Astrocyte (in vitro differentiated cells and primary cell): ENCODE measurements around the gene RDM1. TPM values are rescaled to one million over a fixed set of nuclear protein-coding genes. Genes with fewer than 3 reads are reported as not detected.

Experiments used
- DNase-seq: peaks from one replicate; pipeline ENCODE4 v3.0.0-alpha.2; 2010; ENCODE audit warnings: low read depth
- FAIRE-seq: peaks from 2 replicates; lab custom pipeline; 2011; peaks lifted over from hg19 to GRCh38; lab: Jason Lieb, UNC
- H2AFZ ChIP-seq: 2 replicates; pipeline ENCODE4 v1.6.0; 2012; ENCODE audit warnings: low read depth, low read length, inconsistent platforms
- H3K27ac ChIP-seq: 2 replicates; pipeline ENCODE4 v1.5.1; 2011; ENCODE audit warnings: low read depth, low read length, inconsistent platforms
- H3K27me3 ChIP-seq: 2 replicates; pipeline ENCODE4 v1.6.0; 2011; ENCODE audit warnings: low read length, inconsistent platforms; ENCODE audit not compliant: insufficient read depth
- H3K36me3 ChIP-seq: 2 replicates; pipeline ENCODE4 v1.5.1; 2011; ENCODE audit warnings: low read length, inconsistent platforms; ENCODE audit not compliant: insufficient read depth
- H3K4me1 ChIP-seq: 2 replicates; pipeline ENCODE4 v1.5.1; 2011; ENCODE audit warnings: low read length, inconsistent platforms; ENCODE audit not compliant: insufficient read depth
- H3K4me2 ChIP-seq: 2 replicates; pipeline ENCODE4 v1.6.0; 2012; ENCODE audit warnings: low read length, inconsistent platforms
- H3K4me3 ChIP-seq: 2 replicates; pipeline ENCODE4 v1.5.1; 2011; ENCODE audit warnings: low read depth, mild to moderate bottlenecking, low read length, inconsistent platforms; ENCODE audit not compliant: insufficient read depth
- H3K79me2 ChIP-seq: 2 replicates; pipeline ENCODE4 v1.6.0; 2012; ENCODE audit warnings: mild to moderate bottlenecking, low read length, inconsistent platforms; ENCODE audit not compliant: insufficient read depth
- H3K9ac ChIP-seq: 2 replicates; pipeline ENCODE4 v1.6.0; 2012; ENCODE audit warnings: mild to moderate bottlenecking, low read length, inconsistent platforms
- H3K9me3 ChIP-seq: 2 replicates; pipeline ENCODE4 v1.5.1; 2012; ENCODE audit warnings: low read depth, mild to moderate bottlenecking, low read length, inconsistent platforms; ENCODE audit not compliant: insufficient read depth
- H4K20me1 ChIP-seq: 2 replicates; pipeline ENCODE4 v1.6.0; 2012; ENCODE audit warnings: low read length, inconsistent platforms; ENCODE audit not compliant: insufficient read depth
- H3K27ac Mint-ChIP-seq: one replicate; pipeline ENCODE4 v1.8.0; 2021; ENCODE audit warnings: mild to moderate bottlenecking, mixed read lengths; ENCODE audit not compliant: unreplicated experiment
- H3K27me3 Mint-ChIP-seq: one replicate; pipeline ENCODE4 v1.8.0; 2021; ENCODE audit warnings: low read depth, mixed read lengths; ENCODE audit not compliant: unreplicated experiment
- H3K36me3 Mint-ChIP-seq: one replicate; pipeline ENCODE4 v1.8.0; 2021; ENCODE audit warnings: low read depth, mixed read lengths; ENCODE audit not compliant: unreplicated experiment
- H3K4me1 Mint-ChIP-seq: one replicate; pipeline ENCODE4 v1.8.0; 2021; ENCODE audit warnings: low read depth, mixed read lengths; ENCODE audit not compliant: unreplicated experiment
- H3K4me3 Mint-ChIP-seq: one replicate; pipeline ENCODE4 v1.8.0; 2021; ENCODE audit warnings: mild to moderate bottlenecking, moderate library complexity, mixed read lengths; ENCODE audit not compliant: unreplicated experiment
- H3K9me3 Mint-ChIP-seq: one replicate; pipeline ENCODE4 v1.8.0; 2021; ENCODE audit warnings: mild to moderate bottlenecking, mixed read lengths; ENCODE audit not compliant: unreplicated experiment
- EZH2 ChIP-seq: IDR thresholded peaks from 2 replicates; pipeline ENCODE4 v1.6.1; 2012; ENCODE audit warnings: mild to moderate bottlenecking, low read length, inconsistent platforms; ENCODE audit not compliant: insufficient read depth
- total RNA-seq: library from RNA; stranded (reverse); gene quantifications from 2 replicates; pipeline ENCODE4 v1.2.1, GENCODE V29; 2021
- TF ChIP-seq, protein P1 (sequence below): IDR thresholded peaks from 2 replicates; pipeline ENCODE4 v1.5.1; 2011; ENCODE audit warnings: low read depth, mild to moderate bottlenecking, inconsistent platforms, low read length, moderate library complexity; ENCODE audit not compliant: insufficient read depth

The RDM1 gene
- total RNA-seq, 1 donor from 2014 or later, result not detected

DNA sequence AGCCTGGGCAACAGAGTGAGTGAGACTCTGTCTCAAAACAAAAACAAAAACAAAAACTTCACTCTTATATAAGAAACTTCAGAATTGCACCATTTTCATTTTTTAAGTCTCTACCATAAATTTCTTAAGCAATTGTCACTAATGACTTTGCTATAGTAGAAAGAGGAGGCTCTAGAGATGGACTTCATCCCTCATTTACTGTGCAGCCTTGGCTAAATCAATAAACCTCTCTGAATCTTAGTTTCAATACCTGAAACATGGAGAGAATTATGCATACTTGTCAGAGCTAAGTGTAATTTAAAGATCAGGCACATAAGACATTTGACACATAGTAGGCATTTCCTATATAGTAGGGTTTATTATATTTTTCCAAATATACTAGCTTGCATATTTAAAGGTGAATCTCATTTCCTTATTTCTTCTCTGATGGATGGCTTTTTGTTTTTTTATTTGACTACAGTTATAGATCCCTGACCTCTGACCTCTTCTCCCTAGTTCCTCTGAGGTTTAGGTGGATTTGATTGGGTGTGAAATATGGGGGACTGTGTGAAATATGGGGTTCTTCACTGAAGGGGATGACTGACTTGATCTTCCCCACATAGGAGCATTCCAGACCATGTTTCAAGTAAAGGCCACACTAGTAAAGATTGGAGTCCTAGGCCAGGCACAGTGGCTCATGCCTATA lies 53.1 kb downstream of the RDM1 start:
- TF ChIP-seq, protein P1, sequence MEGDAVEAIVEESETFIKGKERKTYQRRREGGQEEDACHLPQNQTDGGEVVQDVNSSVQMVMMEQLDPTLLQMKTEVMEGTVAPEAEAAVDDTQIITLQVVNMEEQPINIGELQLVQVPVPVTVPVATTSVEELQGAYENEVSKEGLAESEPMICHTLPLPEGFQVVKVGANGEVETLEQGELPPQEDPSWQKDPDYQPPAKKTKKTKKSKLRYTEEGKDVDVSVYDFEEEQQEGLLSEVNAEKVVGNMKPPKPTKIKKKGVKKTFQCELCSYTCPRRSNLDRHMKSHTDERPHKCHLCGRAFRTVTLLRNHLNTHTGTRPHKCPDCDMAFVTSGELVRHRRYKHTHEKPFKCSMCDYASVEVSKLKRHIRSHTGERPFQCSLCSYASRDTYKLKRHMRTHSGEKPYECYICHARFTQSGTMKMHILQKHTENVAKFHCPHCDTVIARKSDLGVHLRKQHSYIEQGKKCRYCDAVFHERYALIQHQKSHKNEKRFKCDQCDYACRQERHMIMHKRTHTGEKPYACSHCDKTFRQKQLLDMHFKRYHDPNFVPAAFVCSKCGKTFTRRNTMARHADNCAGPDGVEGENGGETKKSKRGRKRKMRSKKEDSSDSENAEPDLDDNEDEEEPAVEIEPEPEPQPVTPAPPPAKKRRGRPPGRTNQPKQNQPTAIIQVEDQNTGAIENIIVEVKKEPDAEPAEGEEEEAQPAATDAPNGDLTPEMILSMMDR, result no peak
- TF ChIP-seq EZH2, result no peak
- H3K4me1 ChIP-seq, result no peaks in the 10 kb centered on the region
- no peaks in the 10 kb centered on the region for H3K27me3 ChIP-seq
- FAIRE-seq (no peak), DNase-seq (no peak)
- H3K36me3 ChIP-seq, result no peaks in the 10 kb centered on the region
- H3K36me3 Mint-ChIP-seq, result no peaks in the 10 kb centered on the region
- H3K27ac Mint-ChIP-seq, result no peak overlapping the region
- H3K4me2 ChIP-seq, result no peak overlapping the region
- H3K4me3 ChIP-seq, result no peak overlapping the region
- H3K9ac ChIP-seq, result no peak overlapping the region
- no peaks in the 10 kb centered on the region for H3K9me3 Mint-ChIP-seq
- H3K4me1 Mint-ChIP-seq, result peaks cover 12% of the 10 kb centered on the region
- H3K27ac ChIP-seq, result no peak overlapping the region
- H2AFZ ChIP-seq, result no peak overlapping the region
- H3K4me3 Mint-ChIP-seq, result no peak overlapping the region
- H3K79me2 ChIP-seq, result no peaks in the 10 kb centered on the region
- no peaks in the 10 kb centered on the region for H3K27me3 Mint-ChIP-seq
- H3K9me3 ChIP-seq, result no peaks in the 10 kb centered on the region
- no peaks in the 10 kb centered on the region for H4K20me1 ChIP-seq

DNA sequence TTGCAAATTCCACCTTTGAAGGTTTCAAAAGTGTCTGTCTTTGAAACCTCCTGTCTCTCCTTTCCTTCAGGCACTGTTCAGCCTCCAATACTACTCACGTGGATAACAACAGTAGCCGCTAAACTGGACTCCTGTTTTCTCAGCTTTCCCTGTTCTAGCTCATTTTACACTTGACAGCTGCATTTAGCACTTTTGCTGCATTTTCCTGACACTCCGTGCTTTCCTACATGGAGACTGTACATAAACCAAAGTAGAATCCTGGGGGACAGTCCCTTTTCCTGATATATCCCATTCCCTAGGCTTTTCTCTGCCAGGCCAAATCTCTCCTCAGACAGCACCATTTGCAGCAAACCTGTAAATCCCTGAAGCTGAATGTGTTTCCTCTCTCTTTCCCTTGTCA lies 54.0 kb downstream of the RDM1 start:
- Histone ChIP-seq H3K9me3 (no peaks in the 10 kb centered on the region), H2AFZ (no peak overlapping the region), H4K20me1 (no peaks in the 10 kb centered on the region), H3K4me1 (no peaks in the 10 kb centered on the region), H3K79me2 (no peaks in the 10 kb centered on the region), H3K4me3 (no peak overlapping the region), H3K27me3 (no peaks in the 10 kb centered on the region), H3K36me3 (no peaks in the 10 kb centered on the region), H3K27ac (no peak overlapping the region), H3K9ac (no peak overlapping the region), H3K4me2 (no peak overlapping the region)
- no peak for FAIRE-seq
- Mint-ChIP-seq H3K36me3 (no peaks in the 10 kb centered on the region), H3K4me1 (peaks cover 12% of the 10 kb centered on the region), H3K27ac (no peak overlapping the region), H3K9me3 (no peaks in the 10 kb centered on the region), H3K4me3 (no peak overlapping the region), H3K27me3 (no peaks in the 10 kb centered on the region)
- TF ChIP-seq, protein P1, result no peak
- no peak for TF ChIP-seq EZH2
- DNase-seq, result no peak

DNA sequence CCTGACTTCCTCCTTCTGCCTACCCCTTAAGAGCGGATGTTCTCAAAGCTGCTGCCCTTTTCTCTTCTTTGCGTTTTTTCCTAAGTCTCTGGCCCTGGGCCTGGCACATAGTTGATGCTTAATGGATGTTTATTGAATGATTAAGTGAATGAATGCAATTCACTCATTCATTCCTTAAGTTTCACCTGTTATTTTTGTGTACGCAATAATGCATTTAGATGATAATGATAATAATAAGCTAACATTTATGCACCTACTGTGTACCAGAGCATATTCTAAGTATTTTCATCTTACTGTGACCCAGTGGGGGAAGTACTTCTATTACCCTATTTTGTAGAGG lies 54.8 kb downstream of the RDM1 start:
- Histone ChIP-seq H3K27ac (no peak overlapping the region), H3K4me1 (no peaks in the 10 kb centered on the region), H3K4me2 (no peak overlapping the region), H3K27me3 (no peaks in the 10 kb centered on the region), H2AFZ (no peak overlapping the region), H3K36me3 (no peaks in the 10 kb centered on the region), H3K4me3 (no peak overlapping the region), H3K79me2 (no peaks in the 10 kb centered on the region), H3K9me3 (no peaks in the 10 kb centered on the region), H4K20me1 (no peaks in the 10 kb centered on the region), H3K9ac (no peak overlapping the region)
- no peaks in the 10 kb centered on the region for H3K27me3 Mint-ChIP-seq
- H3K4me3 Mint-ChIP-seq, result no peak overlapping the region
- no peak for FAIRE-seq
- peaks cover 12% of the 10 kb centered on the region for H3K4me1 Mint-ChIP-seq
- DNase-seq, result no peak
- no peak overlapping the region for H3K27ac Mint-ChIP-seq
- TF ChIP-seq, protein P1, result no peak
- TF ChIP-seq EZH2, result no peak
- H3K9me3 Mint-ChIP-seq, result no peaks in the 10 kb centered on the region
- no peaks in the 10 kb centered on the region for H3K36me3 Mint-ChIP-seq
